Activated gamma-delta T cell treated with Interleukin-2 at 50 U/mL for 16 hours (primary cell): Measurements from ENCODE around the gene MKNK2.
A peak's percentile ranks its signal among the peaks of the same experiment; 100 is the strongest.

Experiments
- DNase-seq: peaks from one replicate; pipeline ENCODE4 v3.0.0-alpha.2; 2020

MKNK2 gene

GRCh38 chr19:2021453-2022140 is 29.4 kb downstream of the MKNK2 start:
- no peak for DNase-seq

- no peak for DNase-seq
These were observed 32.3 kb downstream of the MKNK2 start for GRCh38 chr19:2018752-2019151.

GRCh38 chr19:2016041-2016807 is 34.8 kb downstream of the MKNK2 start:
- peak; percentile 50 for DNase-seq

DNA sequence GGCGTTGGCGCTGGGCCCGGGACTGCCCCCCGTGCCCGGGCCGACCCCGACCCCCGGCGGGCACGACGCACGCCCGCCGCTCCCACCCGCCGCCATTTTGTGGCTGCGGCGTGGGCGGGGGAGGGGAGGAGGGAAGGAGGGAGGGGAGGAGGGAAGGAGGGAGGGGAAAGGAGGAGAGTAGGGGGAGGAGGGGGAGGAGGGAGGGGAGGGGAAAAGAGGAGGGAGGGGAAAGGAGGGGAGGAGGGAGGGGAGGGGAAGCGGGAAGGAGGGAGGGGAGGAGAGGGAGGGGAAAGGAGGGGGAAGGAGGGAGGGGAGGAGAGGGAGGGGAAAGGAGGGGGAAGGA is 35.5 kb downstream of the MKNK2 start, which contains the start of gene BTBD2:
Gene BTBD2, minus strand, starts transcription at position 107 of the 343 bp plus-strand sequence. Its CDS starts 11 bp downstream, at position 96.
- no peak for DNase-seq

DNA sequence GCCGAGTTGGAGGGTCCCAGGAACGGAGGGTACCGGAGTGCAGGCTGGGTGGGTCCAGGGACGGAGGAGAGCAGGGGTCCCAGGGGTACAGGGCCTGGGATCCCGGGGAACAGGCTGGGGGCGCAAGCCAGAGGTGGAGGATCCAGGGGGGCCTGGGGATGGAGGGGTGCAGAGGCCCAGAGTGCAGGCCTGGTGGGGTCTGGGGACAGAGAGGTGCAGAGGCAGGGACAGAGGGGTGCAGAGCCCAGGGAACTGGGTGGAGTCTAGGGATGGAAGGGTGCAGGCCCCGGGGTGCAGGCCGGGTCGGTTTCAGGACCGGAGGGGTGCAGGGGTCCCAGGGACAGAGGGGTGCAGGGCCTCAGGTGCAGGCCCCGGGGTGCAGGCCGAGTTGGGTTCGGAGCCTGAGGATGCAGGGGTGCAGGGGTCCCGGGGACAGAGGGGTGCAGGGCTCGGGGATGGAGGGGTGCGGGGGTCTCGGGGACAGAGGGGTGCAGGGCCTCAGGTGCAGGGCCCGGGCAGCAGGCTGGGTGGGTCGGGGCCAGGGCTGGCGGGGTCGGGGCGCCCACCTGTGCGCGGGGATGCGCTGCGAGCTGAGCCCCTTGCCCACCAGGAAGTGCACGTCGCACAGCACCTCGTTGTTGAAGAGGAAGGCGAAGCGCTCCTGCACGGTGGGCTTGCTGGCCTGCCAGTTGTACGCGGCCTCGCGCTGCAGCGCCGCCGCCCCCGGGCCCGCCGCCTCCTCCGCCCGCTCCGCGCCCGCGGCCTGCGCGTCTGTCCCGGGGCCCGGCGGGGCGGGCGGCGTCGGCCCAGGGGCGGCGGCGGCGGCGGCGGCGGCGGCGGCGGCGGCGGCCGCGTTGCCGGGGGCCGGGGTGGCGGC is 36.1 kb downstream of the MKNK2 start:
- DNase-seq, result no peak

DNA sequence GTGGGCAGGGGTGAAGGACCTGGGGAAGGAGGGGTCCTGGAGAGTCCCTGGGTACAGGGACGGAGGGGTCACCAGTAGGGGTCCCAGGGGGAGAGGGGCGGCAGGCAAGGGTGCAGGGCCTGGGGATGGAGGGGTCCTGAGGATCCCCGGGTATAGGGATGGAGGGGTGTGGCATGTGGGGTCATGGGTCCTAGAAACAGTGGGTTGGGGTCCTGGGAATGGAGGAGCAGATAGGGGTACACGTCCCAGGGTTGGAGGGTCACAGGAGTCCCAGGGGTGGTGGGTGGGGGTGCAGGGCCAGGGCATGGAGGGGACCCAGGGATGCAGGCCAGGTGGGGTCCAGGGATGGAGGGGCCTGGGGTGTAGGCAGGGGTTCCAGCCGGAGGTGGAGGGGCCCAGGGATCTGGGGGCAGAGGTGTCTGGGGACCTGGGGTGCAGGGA is 36.9 kb downstream of the MKNK2 start:
- DNase-seq, result no peak

- no peak for DNase-seq
These were observed 37.4 kb downstream of the MKNK2 start for GRCh38 chr19:2013683-2013961.

DNA sequence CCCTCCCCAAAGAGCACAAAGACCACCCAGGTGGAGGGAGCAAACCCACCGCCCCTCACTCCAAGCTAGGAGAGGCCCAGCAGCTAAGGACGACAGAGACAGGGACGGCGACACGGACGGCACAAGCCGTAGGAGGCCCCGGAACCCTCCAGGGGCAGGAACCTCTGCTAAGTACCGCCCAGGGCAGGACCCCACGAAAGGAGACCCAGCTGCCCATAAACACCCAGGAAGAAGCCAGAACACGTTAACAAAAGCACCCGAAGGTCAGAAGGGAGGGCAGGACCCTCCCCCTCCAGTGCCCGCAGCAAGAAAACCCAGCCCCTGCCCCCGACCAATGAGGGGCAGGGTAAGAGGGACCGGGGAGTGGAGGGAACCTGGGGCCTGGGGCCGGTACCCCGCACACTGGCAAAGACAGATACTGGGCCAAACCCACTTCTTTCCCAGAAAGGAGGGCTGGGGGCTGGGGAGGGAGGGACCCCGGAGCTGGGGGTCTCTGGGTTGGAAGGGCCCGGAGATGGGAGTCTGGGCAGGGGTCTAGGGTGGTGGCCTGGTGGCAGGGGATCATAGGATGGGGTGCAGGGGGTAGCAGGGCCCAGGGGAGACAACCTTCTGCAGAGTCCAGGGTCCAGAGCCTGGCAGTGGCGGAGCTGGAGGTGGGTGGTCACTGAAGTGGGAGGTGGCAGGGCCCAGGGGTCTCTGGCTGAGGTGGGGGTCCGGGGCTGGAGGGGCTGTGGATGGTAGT is 37.9 kb downstream of the MKNK2 start:
- no peak for DNase-seq

DNA sequence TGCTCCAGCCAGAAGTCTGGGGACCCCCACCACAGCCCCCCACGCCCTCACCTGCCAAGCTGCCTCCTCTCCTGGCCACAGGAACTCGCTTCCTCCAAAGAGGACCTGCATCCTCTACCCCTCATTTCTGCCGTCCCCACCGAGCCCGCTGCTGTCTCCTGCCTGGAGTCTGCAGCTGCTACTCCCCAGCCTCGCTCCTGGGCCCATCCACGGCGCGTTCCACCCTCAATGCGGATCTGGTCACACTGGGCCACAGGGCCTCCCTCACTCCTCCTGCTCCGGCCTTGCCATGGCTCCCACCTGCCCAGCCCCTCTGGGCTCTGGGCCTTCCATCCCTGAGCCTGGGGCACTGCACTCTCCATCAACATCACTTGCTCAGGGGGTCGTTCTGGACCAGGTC is 39.9 kb downstream of the MKNK2 start:
- no peak for DNase-seq

DNA sequence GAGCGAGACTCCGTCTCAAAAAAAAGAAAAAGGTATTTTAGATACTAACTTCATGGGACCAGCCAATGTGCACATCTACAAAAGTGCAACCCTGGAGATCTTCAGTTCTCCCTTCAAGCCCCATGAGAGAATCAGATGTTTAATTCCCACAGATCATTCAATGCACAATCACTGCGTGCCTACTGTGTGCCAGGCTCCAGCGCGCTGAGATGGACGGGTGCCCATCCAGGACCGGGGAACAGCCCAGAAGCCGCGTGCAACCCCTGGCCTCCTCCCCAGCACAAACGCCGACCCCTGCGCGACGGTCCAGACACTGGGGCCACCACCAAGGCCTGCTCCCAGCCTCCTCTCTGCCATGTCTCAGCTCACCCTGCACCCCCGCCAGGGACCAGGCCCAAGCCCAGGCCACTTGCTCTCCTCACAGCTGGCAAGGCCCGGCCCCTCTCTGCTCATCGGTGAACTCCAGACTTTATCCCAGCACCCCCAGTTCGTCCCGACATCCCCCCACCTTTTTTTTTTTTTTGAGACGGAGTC is 40.8 kb downstream of the MKNK2 start:
- DNase-seq, result no peak

DNA sequence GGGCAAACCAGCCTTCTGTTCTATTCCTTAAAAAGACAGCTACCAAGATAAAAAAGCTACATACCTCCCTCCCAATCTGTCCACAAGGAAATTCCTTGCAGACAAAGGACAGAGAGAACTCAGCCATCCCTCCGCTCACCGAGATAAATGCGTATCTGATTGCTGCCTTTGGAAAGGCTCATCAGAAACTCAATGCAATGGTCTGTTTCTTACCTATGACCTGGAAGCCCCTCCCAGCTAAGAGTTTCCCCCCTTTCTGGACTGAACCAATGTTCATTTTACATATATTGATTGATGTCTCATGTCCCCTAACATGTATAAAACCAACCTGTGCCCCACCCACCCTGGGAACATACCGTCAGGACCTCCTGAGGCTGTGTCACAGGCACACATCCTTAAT is 47.2 kb downstream of the MKNK2 start:
- no peak for DNase-seq

DNA sequence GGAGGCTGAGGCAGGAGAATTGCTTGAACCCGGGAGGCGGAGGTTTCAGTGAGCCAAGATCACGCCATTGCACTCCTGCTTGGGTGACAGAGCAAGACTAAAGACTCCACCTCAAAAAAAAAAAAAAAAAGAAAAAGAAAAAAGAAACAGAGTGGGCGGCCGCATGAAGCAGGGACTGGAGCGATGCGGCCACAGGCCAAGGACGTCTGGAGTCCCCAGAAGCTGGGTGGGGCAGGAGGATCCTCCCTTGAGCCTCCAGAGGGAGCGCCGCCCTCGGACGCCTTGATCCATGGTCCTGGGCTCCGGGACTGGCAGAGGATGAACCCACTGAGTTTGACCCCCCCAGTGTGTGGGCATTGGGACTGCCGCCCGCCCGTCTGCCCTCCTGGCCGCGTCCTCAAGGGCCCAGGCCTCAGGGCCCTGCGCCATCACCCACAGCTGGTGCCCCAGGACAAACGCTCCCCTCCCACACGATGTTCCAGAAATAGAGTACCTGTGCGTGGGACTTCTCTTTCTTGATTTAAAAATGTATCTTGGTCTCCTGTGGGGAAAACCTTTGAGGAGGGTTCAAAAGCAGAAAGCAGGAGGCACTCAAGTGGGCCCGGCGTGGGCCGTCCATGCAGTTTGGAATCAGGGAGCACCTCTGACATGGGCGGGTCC is 51.1 kb downstream of the MKNK2 start:
- DNase-seq, result no peak

- DNase-seq, result no peak
These were observed 52.0 kb downstream of the MKNK2 start for GRCh38 chr19:1998712-1999708.

DNA sequence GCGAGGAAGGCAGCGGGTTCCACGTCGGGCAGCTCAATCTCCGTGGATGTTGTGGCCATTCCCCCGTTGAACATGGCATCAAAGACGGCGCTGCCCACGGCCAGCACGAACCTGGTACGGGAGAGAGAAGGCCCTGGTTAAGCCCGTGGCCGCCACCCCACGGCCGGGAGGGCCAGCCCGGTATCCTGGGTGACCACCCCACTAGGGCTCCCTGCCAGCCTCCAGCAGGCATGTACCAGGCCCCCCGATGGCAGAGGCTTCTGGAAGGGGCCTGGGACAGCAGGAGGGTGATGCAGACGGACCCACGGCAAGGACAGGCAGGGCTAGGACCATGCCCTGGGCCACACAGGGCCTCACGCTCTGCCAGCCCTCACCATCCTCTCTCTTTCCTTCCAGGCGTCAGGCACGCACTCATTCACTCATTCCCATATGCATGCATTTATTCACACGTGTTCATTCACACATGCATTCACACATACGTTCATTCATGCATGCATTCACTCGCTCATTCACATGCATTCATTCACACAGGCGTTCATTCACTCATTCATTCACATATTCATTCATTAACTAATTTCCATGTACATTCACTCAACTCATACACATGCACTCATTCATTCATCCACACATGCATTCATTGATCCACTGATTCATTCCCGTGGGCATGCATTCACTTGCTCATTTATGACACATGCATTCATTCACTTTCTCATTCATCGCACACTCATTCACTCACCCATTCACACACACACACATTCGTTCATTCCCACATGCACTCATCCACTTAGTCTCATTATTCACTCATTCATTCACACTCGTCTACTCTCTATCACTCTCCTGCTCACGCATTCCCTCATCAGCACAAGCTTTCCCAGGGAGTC is 53.5 kb downstream of the MKNK2 start:
- DNase-seq, result no peak

- no peak for DNase-seq
These were observed 58.2 kb downstream of the MKNK2 start for GRCh38 chr19:1992759-1993260.

DNA sequence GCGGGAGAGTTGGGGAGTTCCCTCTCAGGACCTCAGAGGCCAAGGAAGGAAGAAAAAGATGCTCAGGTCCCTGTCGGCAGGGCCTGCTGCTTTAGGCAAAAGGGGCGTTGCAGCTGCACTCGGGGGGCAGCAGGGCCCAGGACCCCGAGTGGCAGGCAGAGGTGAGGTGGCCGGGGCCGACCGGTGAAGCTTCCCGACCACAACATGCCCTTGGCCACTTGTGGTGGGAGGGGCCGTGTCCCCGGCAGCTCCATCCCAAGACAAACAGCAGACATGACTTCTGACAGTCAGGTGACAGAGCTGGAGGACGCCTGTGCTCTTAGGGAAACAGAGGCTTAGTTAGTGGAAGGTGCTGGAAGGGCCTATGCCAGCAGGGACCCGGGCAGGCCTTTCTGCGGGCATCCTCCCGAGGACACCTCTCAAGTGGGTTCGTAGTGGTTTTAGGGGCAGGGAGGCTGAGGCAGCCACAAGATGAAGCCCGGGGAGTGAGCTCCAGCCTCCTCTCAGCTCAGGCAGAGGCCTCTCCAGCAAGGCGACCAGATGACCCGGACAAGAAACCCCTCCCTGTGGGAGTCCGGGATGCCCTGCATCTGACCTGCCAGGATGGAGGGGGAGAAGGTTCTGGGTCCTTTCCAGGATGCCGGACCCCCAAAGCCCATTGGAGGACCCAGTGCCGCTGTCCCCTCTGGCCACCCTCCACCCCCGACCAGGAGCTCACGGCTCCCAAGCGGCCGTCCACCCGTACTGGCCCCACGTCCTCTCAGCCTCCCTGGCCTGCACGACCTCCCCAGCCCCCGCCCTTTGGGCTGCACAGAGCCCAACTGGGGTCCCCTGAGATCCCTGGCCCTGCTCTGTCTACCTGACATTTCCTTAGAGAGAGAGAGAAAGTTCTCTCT is 59.8 kb downstream of the MKNK2 start:
- no peak for DNase-seq

DNA sequence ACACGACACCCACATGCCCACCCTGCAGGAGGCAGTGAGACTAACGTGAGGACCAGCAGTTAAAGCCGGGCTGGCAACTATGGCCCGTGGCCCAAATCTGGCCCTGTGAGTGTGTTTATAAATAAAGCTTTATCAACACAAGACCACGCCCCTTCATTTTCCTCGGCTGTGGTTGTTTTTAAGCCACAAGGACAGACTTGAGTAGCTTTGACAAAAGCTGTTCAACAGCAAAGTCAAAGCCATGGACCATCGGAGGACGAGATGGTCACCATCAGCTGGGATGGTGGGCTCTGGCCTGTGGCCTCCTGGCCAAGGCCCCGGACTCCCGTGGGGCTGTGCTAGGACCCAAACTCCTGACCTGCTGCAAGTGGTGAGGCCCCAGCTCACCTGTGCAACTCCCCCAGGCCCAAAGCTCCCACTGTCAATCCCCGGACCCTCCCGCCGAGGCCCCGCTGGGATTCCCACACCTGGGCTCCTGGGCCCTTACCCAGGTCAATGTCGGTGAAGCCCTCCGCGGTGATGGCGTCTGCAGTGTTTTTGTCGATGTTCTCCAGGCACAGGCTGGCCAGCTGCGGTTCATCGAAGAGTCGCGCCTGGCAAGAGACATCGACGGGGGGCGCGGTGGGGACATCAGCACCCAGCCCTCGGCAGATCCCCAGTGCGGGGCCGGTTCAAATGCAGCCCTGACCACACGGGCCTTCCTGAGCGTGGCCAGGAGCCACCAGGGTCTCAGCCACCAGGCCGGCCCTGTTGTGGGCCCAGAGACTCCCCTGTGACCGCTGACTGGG is 60.6 kb downstream of the MKNK2 start:
- no peak for DNase-seq
